ENCODE measurements around the gene NAALADL2.
"Not testable (repeated sequence)": the region's sequence is repeated elsewhere in the genome, so short reads cannot be mapped to it uniquely, and the experiment has no call there.

The NAALADL2 gene

DNA sequence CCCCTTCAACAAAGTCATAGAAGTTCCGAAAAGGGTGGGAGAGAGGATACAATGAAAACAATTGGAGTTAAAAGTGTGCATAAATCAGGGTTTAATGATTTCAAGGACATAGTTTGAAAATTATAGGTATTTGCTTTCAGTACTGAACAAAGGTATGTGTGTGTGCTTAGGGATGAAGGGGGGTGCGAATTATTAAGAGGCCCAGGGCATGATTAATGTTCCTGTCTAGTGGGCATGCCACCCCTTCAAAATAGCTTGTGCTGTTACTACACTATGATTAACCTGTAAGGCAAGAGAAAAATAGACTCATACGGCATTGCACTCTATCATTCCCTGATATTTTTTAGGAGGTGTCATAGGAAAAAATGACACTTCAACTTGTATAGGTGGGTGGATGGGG, 731.6 kb downstream of the NAALADL2 start:
- no peak for DNase-seq (ENCODE audit: low read depth)

DNA sequence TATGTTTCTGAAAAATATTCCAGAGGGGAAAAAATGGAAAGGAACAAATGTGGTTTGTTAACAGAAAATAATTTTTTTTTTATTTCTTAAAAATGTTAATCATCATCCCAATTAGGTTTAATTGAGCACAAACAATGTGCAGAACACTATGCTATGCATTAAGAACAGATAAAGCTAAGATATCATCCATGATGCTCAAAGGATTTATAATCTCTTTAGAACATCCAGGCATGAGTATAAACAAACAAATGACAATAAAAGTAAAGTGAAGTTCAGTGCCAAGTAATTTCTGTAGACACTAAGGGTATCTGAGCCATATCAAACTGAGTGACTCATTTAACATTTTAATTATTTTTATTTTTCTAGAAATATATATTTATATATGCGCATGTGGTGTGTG, 732.2 kb downstream of the NAALADL2 start:
- no peak for DNase-seq (ENCODE audit: low read depth)

DNA sequence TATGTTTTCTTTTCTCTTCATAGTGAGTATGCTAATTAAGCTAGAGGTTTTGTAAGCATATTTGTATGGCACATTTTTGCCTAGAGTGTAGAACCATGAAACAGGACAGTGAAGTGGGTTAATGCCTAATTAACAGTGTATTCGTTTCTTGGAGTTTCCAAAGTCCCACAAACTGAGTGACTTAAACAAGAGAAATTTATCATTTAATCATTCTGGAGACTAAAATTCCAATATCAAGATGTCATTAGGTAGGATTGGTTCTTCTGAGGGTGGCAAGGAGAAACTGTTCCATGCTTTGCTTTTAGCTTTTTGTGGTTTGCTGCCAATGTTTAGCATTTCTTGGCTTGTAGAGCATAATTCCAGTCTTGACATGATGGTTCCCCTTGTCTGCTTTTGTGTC, 734.2 kb downstream of the NAALADL2 start:
- no peak for DNase-seq (ENCODE audit: low read depth)

DNA sequence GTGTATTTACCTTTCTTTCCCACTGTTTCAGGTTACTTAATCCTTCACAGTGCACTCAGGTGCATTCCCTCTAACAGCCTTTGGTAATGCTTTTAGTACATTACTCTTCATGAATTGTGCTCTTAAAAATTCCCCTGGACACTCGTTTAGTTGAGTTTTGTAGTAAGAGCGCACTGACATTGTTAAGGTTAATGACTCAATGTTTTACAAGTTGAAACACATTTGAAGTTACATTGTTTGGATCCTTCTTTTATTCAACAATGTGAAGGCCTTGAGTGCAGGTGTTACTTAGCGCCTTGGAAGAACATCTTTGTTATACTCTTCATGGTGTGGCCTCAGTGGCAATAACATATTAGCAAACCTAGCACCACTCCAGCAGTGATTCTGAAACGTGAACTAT, 739.6 kb downstream of the NAALADL2 start:
- DNase-seq (ENCODE audit: low read depth): no peak

DNA sequence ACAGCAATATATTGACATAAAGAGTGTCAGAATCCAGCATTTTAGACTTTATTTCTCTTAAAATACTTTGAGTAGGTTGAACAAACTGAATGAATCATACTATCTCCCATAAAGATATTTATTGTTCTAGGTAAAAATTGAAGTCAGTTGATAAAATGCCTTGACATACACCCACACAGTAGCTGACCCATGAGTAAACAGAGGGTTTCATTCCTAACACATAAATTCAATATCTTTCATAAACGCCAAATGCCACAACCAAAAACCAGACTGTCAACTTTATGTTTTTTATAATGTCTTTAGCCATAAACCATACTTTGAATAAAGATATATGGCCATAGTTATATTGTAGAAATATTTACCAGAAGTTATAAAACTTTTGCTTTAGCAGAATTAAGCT, 742.4 kb downstream of the NAALADL2 start:
- no peak for DNase-seq (ENCODE audit: low read depth)

DNA sequence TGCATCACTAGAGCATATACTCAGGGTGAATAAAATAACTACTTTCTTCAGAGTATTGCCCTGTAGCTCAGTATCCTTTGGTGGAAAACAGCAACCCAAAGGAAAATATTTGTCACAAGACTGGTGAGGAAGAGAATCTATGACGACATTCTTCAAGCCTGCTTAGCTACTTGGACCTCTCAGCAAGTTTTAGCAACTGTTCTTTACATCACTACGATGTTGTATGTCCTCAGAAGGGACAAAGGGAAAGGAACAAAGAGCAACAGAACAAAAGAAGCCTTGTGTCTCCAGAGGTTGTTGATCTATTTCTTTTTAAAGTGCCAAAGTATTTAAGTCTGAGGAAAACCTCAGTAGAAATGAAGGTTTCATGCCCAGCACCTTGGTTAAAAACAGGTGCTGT, 746.7 kb downstream of the NAALADL2 start:
- no peak for DNase-seq (ENCODE audit: low read depth)

DNA sequence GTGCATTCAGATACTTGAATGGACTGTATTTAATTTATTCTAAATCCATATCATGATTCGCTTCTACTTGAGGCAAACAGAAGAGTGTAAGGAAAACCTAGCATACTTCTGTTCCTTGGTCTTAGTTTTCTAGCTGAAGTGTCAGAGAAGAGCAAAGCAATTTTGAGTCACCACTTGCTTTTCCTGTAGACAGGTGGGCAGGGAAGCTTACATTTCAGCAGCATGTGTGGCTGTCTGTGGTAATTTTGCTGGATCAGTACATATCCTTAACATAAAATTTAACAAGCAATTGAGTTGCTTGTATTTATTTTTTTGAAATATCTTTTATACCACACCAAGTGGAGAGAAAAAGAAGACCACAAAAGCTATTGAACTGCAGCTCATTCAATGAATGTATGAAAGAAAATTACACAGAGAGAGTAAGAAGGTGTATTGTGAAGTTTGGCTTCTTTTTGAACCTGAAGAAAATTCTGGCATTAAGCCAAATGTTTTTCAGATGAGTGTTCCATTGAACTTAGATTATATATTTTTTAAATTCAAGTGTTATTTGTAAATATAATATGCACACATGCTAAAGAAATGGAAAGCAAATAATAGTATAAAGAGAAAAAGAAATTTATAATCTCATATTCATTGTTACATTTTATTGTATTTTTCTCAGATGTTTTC, 747.6 kb downstream of the NAALADL2 start:
- DNase-seq (ENCODE audit: low read depth): no peak

DNA sequence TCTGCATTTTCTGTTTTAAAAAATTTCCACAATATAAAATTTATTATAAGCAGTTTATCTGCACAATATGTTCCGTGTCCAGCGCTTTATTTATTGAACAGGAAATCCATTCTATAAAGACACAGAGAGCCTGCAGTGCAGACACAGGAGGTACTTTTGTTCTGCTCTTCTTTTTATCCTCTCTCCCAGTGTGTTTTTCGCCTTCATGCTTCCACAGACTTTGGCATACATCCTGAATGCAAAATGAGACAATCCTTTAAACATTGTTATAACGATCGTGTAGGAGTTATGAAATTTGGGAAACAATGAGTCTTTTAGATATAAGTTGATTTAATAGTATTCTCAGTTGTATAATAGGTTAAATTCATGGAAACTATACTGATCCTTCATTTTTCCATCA, 749.2 kb downstream of the NAALADL2 start:
- no peak for DNase-seq (ENCODE audit: low read depth)

DNA sequence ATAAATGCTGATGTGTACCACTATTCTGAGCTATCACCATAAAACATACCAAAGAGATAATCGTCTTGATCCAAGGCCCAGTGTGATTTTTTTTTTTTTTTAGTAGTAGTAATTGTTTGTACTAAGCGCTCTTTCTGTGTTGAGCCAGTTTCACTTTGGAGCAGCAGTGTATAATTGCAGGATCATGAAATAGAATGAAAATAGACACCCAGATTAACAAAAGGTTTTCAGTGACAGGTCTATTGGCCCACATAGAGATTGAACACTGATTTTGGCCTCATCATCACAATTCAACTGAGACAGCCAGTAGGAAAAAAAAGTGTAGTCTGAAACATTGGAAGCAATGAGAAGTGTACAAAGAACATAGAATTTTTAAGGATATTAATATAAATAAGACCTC, 749.8 kb downstream of the NAALADL2 start:
- DNase-seq (ENCODE audit: low read depth): no peak

DNA sequence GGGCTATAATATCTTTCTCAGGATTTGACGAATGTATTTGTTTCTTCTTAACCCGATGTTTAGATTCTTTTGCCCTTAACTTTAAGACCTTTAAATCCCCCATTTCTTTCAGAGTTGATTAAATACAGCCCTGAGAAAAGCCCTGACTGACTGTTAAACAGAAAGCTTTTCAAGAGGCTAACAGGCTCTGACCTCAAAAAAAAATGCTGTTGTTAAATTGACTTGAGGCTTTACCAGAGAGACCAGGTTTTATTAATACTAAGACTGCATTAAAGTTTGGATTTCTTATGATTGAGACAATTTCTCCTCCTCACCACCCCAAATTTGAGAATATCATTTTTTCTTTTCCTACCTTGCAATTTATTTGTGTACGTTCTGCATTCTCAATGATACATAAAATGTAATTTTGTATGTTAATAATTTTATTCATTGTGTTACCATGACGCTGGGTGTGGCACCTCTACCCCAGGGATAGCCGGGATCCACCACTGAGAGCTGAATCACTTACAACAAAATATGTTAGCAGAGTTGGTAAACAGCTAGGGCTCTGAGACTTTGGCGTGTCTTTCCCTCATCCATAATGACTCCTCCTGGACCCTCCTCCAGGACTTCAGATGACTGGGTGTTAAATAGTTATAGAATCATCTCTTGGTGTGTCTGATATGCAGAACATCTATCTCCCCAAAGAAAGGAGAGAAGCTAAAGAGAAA, 753.5 kb downstream of the NAALADL2 start:
- no peak for DNase-seq (ENCODE audit: low read depth)

DNA sequence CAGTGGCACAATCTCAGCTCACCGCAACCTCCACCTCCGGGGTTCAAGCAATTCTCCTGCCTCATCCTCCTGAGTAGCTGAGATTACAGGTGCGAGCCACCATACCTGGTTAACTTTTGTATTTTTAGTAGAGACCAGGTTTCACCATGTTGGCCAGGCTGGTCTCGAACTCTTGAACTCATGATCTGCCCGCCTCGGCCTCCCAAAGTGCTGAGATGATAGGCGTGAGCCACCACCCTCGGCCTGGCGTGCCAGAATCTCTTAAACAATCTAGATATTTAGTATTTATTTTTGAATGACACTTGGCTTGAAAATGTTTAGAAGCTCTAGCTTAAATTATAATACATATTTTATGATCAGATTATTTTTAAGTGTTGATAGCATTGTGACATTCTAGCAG, 755.0 kb downstream of the NAALADL2 start:
- DNase-seq (ENCODE audit: low read depth): not testable (repeated sequence)

DNA sequence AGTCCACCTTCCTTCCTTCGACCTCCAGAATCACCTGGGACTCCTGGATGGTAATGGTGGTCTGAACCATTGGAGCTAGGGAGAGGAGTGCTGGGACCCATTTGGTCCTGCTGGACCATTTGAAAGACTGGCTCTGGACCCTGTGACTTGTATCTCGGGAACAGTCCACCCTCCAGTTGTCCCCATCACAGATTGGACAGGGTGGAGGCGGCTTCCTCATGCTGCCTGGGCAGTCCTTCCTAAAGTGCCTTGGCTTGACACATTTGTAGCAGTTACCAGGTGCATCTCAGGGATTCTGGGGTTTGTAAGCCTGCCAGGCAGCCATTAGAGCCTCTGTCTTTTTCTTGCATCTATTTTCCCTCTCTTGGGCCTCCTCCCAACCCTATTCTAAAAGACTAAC, 758.1 kb downstream of the NAALADL2 start:
- no peak for DNase-seq (ENCODE audit: low read depth)

DNA sequence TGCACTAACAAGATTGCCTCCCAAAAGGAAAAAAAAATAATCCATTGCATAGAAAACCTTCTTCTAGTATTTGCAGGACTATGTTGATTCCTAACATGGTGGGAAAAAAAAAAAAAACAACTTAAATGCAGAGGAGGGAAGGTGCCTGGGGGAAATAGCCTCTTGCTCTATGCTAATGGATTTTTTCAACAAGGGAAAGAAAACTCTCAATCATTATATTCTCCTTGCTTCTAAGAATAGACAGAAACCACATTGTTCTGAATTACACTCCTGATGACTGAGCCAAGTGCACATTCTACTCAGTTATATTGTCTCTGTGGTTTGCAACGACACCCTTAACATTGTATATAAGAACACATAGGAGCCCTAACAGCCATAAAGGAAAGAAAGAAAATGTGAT, 760.2 kb downstream of the NAALADL2 start:
- no peak for DNase-seq (ENCODE audit: low read depth)

DNA sequence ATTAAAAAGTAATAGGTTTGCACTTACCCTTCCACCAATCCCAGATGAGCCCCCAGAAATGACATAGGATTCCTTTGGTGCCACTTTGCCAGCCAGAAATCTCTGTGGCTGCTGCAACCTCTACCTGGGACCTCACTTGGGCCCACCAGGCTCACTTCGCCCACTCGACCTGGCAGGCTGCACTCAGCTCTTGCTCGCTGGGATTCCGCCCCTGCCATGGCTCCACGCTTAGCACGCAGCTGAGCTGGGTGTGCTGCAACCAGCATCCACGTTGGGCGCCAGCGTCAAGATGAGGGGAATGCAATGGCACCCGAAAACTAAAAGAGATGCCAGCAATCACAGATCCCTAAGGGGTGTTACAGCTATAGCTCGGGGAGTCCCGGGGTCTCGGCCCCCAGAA, 761.0 kb downstream of the NAALADL2 start:
- DNase-seq (ENCODE audit: low read depth): no peak

DNA sequence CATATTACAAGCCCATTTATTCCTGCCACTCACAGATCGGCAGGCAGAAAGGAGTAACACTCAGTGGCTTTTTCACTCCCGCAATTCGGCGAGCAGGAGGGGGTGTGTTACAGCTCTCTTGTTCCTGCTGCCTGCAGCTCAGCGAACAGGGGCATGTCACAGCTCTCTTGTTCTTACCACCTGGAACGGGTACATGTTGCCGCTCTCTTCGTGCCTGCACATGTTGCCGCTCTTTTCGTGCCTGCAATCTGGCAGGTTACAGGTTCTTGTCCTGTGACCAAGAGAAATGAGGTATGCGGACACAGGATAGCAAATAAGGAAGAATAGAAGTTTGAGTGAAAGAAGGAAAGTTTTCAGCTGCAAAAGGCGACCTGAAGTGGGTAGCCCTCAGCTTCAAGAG, 761.4 kb downstream of the NAALADL2 start:
- DNase-seq (ENCODE audit: low read depth): no peak

DNA sequence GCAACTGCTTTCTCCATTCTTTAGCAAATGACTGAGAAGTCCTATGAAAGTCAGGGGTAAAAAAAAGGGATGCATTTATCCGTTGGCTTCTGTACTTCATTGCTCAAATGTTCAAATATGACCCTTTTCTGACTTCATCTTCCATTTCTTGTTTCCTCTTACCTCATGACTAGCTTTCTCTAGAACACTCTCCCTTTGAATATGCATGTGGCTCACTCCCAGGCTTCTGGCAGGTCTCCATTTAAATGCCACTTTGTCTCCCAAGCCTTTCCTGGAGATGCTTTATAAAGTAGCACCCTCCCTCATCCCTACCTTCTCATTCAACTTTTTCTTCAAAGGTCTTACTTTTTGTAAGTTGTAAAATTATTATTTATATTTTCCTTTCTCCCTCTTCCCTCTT, 781.8 kb downstream of the NAALADL2 start:
- no peak for DNase-seq (ENCODE audit: low read depth)

DNA sequence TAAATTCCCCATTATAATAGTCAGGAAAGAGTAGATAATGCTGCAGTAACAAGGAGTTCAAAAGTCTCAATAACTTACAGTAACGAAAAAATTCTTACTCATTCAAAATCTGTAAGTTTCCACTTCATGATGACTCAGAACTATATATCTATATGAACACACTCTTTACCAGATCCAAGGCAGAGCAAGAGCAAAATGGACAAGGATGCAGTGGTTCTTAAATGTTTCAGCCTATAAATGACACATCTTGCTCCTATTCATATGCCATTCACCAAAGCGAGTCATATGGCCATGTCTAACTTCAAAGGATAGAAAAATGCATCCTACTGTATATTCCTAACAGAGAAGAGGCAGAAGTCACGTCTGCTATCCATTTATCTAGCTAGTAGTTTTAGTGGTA, 787.7 kb downstream of the NAALADL2 start:
- DNase-seq (ENCODE audit: low read depth): no peak

DNA sequence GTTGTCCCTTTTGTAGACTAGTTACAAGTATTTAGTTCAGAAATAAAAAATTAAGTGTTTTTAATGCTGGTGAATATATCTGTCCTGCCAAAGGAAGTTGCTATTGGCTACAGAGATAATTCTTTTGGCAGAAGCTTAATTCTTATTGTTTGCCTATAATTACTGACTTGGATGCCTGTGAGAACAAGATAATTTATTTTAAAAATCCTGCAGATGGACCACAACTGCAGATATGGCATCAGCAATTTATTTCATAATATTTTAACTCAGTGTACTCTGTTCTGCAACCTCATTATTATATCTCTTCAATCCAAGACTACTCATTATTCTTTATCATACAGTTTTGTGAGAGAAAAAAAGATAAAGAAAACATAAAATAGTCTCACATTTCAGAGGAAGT, 789.8 kb downstream of the NAALADL2 start:
- DNase-seq (ENCODE audit: low read depth): no peak

DNA sequence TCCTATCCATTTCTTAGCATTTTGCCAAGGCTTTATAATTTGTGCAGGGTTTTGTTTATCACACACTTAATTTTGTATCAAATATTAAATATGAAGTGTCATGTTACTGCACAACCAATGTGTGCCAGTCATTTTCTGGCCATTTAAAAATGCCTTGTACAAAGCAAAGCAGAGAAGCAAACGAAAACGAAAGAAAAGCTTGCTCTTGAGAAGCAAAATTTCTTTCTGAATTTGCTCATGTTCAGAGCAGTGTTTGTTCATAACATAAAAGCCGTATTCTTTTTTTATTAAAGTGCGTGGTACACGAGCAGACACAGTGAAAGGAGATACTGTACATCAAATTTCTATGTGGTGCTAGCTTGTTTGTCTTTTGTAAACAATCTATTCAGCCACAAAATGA, 792.6 kb downstream of the NAALADL2 start:
- DNase-seq (ENCODE audit: low read depth): no peak

DNA sequence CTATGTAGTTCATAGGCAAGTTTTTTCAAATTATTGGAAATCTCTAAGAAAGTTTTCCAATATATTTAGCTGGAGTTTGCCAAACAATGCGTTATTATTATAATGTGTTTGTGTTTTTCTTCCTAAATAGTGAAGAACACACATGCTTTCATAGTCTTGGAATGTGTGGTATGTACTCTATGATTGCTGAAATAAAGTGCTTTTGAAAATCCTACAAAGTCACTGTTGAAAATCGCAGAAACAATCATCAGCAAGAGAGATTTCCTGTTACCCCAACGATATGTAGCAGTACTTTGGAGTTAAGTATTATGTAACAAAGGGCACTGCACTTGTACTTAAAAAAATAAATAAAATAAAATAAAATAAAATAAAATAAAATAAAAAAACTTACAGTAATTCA, 796.2 kb downstream of the NAALADL2 start:
- DNase-seq (ENCODE audit: low read depth): no peak

DNA sequence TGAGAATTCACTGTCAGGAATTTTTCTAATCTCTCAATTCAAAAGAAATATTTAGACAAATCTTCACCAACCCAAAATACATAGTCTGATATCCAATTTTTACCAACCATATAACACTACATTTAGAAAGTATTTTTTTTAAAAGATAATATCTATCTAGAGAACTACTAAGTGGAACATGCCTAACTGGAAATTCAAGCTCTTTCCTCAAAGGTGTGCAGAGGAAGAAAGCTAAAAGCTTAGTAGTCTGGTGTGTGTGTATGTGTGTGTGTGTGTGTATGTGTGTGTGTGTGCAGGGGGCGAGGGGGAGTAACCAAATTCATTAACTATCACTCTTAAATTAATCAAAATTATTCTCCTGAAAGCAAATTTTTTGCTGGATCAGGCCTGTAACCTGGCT, 797.3 kb downstream of the NAALADL2 start:
- DNase-seq (ENCODE audit: low read depth): no peak

DNA sequence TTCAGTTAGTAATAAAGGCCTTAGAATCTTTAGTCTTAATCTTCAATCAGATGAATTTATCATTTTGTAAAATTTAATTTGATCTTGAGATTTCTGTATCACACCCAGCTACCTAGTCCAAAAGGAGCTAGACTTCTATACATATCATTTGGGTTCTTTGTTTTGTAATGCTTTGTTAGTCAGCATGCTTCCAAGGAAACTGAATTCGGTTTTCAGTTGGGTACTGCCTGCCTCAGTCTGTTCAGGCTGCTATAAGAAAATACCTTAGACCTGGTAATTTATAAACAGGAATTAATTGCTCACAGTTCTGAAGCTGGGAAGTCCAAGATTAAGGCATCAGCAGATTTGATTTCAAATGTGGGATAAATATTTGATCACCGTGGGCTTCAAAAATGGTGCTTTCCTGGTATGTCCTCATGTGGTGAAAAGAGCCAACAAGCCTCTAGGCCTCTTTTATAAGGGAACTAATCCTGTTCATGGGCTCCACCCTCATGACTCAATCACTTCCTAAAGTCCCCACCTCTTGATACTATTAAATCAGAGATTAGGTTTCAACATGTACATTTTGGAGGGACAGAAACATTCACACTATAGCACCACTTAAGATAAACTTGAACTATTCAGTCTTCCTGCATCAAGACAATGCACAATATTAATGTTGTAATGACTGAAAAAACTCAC, 800.7 kb downstream of the NAALADL2 start:
- DNase-seq (ENCODE audit: low read depth): no peak

DNA sequence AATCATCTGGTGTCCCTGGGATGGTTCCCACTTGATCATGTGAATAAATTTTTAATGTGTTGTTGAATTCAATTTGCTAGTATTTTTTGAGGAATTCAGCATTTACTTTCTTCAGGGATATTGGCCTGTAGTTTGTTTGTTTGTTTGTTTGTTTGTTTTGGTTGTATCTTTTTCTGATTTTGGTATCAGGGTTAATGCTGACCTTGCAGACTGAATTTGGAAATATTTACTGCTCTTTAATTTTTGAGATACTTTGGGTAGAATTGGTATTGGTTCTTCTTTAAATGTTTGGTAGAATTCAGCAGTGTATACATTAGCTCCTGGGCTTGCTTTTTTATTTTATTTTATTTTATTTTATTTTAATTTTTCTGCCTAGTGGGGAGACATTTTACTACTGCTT, 803.7 kb downstream of the NAALADL2 start:
- no peak for DNase-seq (ENCODE audit: low read depth)

DNA sequence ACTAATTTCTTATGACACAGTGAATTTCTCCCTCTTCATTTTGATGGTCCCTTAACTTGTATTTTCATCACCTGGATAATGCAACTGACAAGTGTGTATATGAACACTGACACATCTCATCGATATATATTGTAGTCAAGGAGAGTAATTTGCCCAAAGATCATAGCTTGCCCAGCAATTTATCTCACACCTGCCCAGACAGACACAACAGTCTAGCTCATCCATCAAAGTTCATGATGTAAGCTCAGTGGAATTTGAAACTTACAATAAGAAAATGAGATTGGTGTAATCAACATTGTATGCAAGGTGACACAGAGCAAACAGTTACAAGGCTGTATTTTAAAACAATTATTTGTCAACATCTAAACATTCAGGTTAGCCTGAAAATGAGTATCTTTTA, 805.8 kb downstream of the NAALADL2 start:
- no peak for DNase-seq (ENCODE audit: low read depth)

All from HS-5 (cell line).